ENCODE results near the gene NOL9. TPM values are rescaled to one million over a fixed set of nuclear protein-coding genes. Genes with fewer than 3 reads are reported as not detected.

The NOL9 gene
- total RNA-seq, 2 donors from 2014 or later, result 15.4 to 15.6 TPM

- Histone ChIP-seq H3K4me3 (no peak overlapping the region), H3K36me3 (no peaks in the 10 kb centered on the region), H3K27me3 (no peaks in the 10 kb centered on the region), H3K27ac (no peak overlapping the region), H3K4me1 (peaks cover 0 to 19% of the 10 kb centered on the region in 2 donors), H3K9me3 (no peaks in the 10 kb centered on the region)
- no peak for TF ChIP-seq CTCF (IDR thresholded peaks at IDR 0.05)
- DNase-seq (ENCODE audit: low spot score), result no peak
Observed at GRCh38 chr1:6509919-6510291, 44.4 kb downstream of the NOL9 start.

- H3K4me1 ChIP-seq, result peaks cover 0 to 19% of the 10 kb centered on the region in 2 donors
- DNase-seq (ENCODE audit: low spot score), result no peak
- H3K27ac ChIP-seq, result no peak overlapping the region
- no peaks in the 10 kb centered on the region for H3K27me3 ChIP-seq
- no peaks in the 10 kb centered on the region for H3K36me3 ChIP-seq
- no peak overlapping the region for H3K4me3 ChIP-seq
- no peak for TF ChIP-seq CTCF (IDR thresholded peaks at IDR 0.05)
- H3K9me3 ChIP-seq, result no peaks in the 10 kb centered on the region
Observed at GRCh38 chr1:6509220-6509918, 44.9 kb downstream of the NOL9 start.

- no peak for DNase-seq (ENCODE audit: low spot score)
- TF ChIP-seq CTCF (IDR thresholded peaks at IDR 0.05), result no peak
- Histone ChIP-seq H3K36me3 (no peaks in the 10 kb centered on the region), H3K27me3 (no peaks in the 10 kb centered on the region), H3K27ac (no peak overlapping the region), H3K4me1 (peaks cover 0 to 19% of the 10 kb centered on the region in 2 donors), H3K4me3 (no peak overlapping the region), H3K9me3 (no peaks in the 10 kb centered on the region)
Observed at GRCh38 chr1:6508816-6509189, 45.5 kb downstream of the NOL9 start.

GRCh38 chr1:6508154-6508815 lies 46.0 kb downstream of the NOL9 start:
- Histone ChIP-seq H3K4me3 (no peak overlapping the region), H3K9me3 (no peaks in the 10 kb centered on the region), H3K4me1 (peaks cover 0 to 18% of the 10 kb centered on the region in 2 donors), H3K36me3 (no peaks in the 10 kb centered on the region), H3K27ac (no peak overlapping the region), H3K27me3 (no peaks in the 10 kb centered on the region)
- TF ChIP-seq CTCF (IDR thresholded peaks at IDR 0.05), result no peak
- DNase-seq (ENCODE audit: low spot score), result no peak

- Histone ChIP-seq H3K36me3 (no peaks in the 10 kb centered on the region), H3K4me3 (no peak overlapping the region), H3K27ac (no peak overlapping the region), H3K4me1 (peaks cover 0 to 22% of the 10 kb centered on the region in 2 donors), H3K9me3 (no peaks in the 10 kb centered on the region), H3K27me3 (no peaks in the 10 kb centered on the region)
- TF ChIP-seq CTCF (IDR thresholded peaks at IDR 0.05), result no peak
- DNase-seq (ENCODE audit: low spot score), result no peak
Observed at GRCh38 chr1:6507461-6507911, 46.8 kb downstream of the NOL9 start.

All from right atrium auricular region (tissue), 2 donors.